Loucy (cell line): Measurements from ENCODE around the gene COQ8B.

Source experiments
- H2AFZ ChIP-seq: fragments of 200-600 bp; sonication (generic); 2 replicates; pipeline ENCODE4 v1.6.0; 2016; ENCODE audit warnings: antibody characterized with exemption, mild to moderate bottlenecking, low read length, moderate library complexity
- H3F3A ChIP-seq: fragments of 200-600 bp; 2 replicates; pipeline ENCODE4 v1.6.0; 2016; ENCODE audit warnings: antibody characterized with exemption, low read depth, mild to moderate bottlenecking
- H3K27me3 ChIP-seq: fragments of 200-600 bp; sonication (generic); 2 replicates; pipeline ENCODE4 v1.6.1; 2014; ENCODE audit warnings: low read length, mild to moderate bottlenecking; ENCODE audit not compliant: insufficient read depth, poor library complexity, severe bottlenecking
- H3K36me3 ChIP-seq: fragments of 200-600 bp; sonication (generic); 2 replicates; pipeline ENCODE4 v1.6.1; 2016; ENCODE audit warnings: low read length; ENCODE audit not compliant: insufficient read depth
- H3K4me1 ChIP-seq: fragments of 200-600 bp; sonication (generic); 2 replicates; pipeline ENCODE4 v1.5.1; 2014; ENCODE audit warnings: low read length, mild to moderate bottlenecking; ENCODE audit not compliant: insufficient read depth, poor library complexity, severe bottlenecking
- H3K4me2 ChIP-seq: fragments of 200-600 bp; sonication (generic); 2 replicates; pipeline ENCODE4 v1.6.0; 2014; ENCODE audit warnings: antibody characterized with exemption, low read length, low read depth, mild to moderate bottlenecking; ENCODE audit not compliant: poor library complexity, severe bottlenecking
- H3K4me3 ChIP-seq: fragments of 200-600 bp; sonication (generic); 2 replicates; pipeline ENCODE4 v1.5.1; 2014; ENCODE audit warnings: low read length, mild to moderate bottlenecking, mixed read lengths; ENCODE audit not compliant: poor library complexity, severe bottlenecking
- H3K79me2 ChIP-seq: fragments of 200-600 bp; sonication (generic); 2 replicates; pipeline ENCODE4 v1.6.1; 2014; ENCODE audit warnings: low read length; ENCODE audit not compliant: insufficient read depth
- H3K9ac ChIP-seq: fragments of 200-600 bp; sonication (generic); 2 replicates; pipeline ENCODE4 v1.6.0; 2014; ENCODE audit warnings: mild to moderate bottlenecking, low read depth, low read length, moderate library complexity; ENCODE audit not compliant: poor library complexity, severe bottlenecking
- H3K9me2 ChIP-seq: fragments of 200-600 bp; sonication (generic); replicated peaks from 2 replicates; pipeline ENCODE4 v1.6.1; 2016; ENCODE audit warnings: low read depth, low read length, mixed read lengths
- H3K9me3 ChIP-seq: fragments of 200-600 bp; sonication (generic); 2 replicates; pipeline ENCODE4 v1.6.1; 2014; ENCODE audit warnings: mild to moderate bottlenecking, antibody characterized with exemption, low read length, low read depth; ENCODE audit not compliant: insufficient read depth
- H4K20me1 ChIP-seq: fragments of 200-600 bp; sonication (generic); 2 replicates; pipeline ENCODE4 v1.6.0; 2014; ENCODE audit warnings: antibody characterized with exemption, low read length, mild to moderate bottlenecking; ENCODE audit not compliant: insufficient read depth, poor library complexity, severe bottlenecking
- EZH2phosphoT487 ChIP-seq: fragments of 200-600 bp; IDR thresholded peaks from 2 replicates; pipeline ENCODE4 v1.6.1; 2018; ENCODE audit warnings: antibody characterized with exemption, mild to moderate bottlenecking, moderate library complexity, borderline replicate concordance
- TF ChIP-seq, protein P1 (sequence below): fragments of 200-600 bp; sonication (generic); conservative IDR thresholded peaks from 2 replicates; pipeline ENCODE4 v1.5.1; 2014; ENCODE audit warnings: mild to moderate bottlenecking, antibody characterized with exemption, low read length

The COQ8B gene

DNA sequence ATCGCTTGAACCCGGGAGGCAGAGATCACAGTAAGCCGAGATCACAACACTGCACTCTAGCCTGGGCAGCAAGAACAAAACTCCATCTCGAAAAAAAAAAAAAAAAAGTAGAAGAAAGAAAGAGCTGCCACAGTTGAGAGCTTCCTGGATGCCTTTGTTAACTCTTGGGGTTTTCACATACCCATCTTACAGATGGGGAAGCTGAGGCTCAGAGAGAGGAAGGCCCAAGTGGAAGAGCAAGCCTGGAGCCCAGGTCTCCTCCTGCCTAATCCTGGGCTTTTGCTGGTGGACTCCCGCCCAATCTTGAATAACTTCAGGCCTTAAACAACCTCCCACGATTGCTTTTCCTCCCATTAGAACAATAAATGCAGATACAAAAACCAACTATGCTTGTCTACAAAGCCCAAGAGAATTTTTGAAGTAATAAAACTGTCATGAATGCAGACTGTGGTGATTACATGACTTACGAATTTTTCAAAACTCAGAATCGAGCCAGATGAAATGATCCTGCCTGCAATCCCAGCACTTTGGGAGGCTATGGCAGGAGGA is 73.9 kb downstream of the COQ8B start:
- peaks cover 8% of the 10 kb centered on the region for H3K4me1 ChIP-seq
- H3F3A ChIP-seq = no peaks in the 10 kb centered on the region
- no peaks in the 10 kb centered on the region for H3K27me3 ChIP-seq
- no peaks in the 10 kb centered on the region for H3K79me2 ChIP-seq
- no peak overlapping the region for H3K4me3 ChIP-seq
- H3K9ac ChIP-seq = no peak overlapping the region
- H4K20me1 ChIP-seq = no peaks in the 10 kb centered on the region
- no peaks in the 10 kb centered on the region for H3K36me3 ChIP-seq
- H3K4me2 ChIP-seq = no peak overlapping the region
- H3K9me3 ChIP-seq = no peaks in the 10 kb centered on the region
- no peak overlapping the region for H2AFZ ChIP-seq
- TF ChIP-seq EZH2phosphoT487 = no peak
- TF ChIP-seq, protein P1, sequence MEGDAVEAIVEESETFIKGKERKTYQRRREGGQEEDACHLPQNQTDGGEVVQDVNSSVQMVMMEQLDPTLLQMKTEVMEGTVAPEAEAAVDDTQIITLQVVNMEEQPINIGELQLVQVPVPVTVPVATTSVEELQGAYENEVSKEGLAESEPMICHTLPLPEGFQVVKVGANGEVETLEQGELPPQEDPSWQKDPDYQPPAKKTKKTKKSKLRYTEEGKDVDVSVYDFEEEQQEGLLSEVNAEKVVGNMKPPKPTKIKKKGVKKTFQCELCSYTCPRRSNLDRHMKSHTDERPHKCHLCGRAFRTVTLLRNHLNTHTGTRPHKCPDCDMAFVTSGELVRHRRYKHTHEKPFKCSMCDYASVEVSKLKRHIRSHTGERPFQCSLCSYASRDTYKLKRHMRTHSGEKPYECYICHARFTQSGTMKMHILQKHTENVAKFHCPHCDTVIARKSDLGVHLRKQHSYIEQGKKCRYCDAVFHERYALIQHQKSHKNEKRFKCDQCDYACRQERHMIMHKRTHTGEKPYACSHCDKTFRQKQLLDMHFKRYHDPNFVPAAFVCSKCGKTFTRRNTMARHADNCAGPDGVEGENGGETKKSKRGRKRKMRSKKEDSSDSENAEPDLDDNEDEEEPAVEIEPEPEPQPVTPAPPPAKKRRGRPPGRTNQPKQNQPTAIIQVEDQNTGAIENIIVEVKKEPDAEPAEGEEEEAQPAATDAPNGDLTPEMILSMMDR = no peak
- H3K9me2 ChIP-seq = no peaks in the 10 kb centered on the region

DNA sequence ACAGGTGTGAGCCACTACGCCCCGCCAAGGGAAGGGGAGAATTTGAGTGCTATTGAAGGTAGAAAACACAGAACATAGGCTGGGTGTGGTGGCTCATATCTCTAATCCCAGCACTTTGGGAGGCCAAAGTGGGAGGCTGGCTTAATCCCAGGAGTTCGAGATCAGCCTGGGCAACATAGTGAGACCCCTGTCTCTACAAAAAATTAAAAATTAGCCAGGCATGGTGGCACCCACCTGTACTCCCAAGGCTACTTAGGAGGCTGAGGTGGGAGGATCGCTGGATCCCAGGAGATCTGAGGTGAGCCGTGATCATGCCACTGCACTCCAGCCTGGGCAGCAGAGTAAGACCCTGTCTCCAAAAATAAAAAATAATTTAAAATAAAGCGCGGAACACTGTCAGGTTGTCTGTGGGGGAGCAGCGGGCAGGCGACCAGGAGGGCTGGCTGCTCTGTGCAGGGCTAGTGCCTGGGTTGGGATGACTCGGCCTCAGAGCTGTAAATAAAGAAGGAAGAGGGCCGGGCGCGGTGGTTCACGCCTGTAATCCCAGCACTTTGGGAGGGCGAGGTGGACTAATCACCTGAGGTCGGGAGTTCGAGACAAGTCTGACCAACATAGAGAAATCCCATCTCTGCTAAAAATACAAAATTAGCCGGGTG is 74.5 kb downstream of the COQ8B start:
- Histone ChIP-seq H3K4me3 (no peak overlapping the region), H3K79me2 (no peaks in the 10 kb centered on the region), H3F3A (no peaks in the 10 kb centered on the region), H3K9me3 (no peaks in the 10 kb centered on the region), H2AFZ (no peak overlapping the region), H3K27me3 (no peaks in the 10 kb centered on the region), H3K4me2 (no peak overlapping the region), H3K9ac (no peak overlapping the region), H3K4me1 (peaks cover 8% of the 10 kb centered on the region), H4K20me1 (no peaks in the 10 kb centered on the region), H3K9me2 (no peaks in the 10 kb centered on the region), H3K36me3 (no peaks in the 10 kb centered on the region)
- no peak for TF ChIP-seq EZH2phosphoT487
- TF ChIP-seq, protein P1 = no peak
